H9 (cell line): ENCODE measurements around the gene MCM7. TPM values are rescaled to one million over a fixed set of nuclear protein-coding genes. Genes with fewer than 3 reads are reported as not detected.

Source experiments
- DNase-seq: peaks from one replicate; pipeline ENCODE4 v3.0.0-alpha.2; 2017
- H2AFZ ChIP-seq: one replicate; pipeline ENCODE4 v1.6.1; 2013; ENCODE audit warnings: mild to moderate bottlenecking, low read length, control low read depth, moderate library complexity
- H2AK5ac ChIP-seq: 2 replicates; pipeline ENCODE4 v1.6.1; 2013; ENCODE audit warnings: low read length, control low read depth, mixed read lengths; ENCODE audit not compliant: insufficient read length
- H2BK120ac ChIP-seq: one replicate; pipeline ENCODE4 v1.6.1; 2013; ENCODE audit warnings: low read depth, mild to moderate bottlenecking, low read length, control low read depth, inconsistent platforms; ENCODE audit not compliant: poor library complexity, severe bottlenecking
- H2BK12ac ChIP-seq: 2 replicates; pipeline ENCODE4 v1.6.1; 2013; ENCODE audit warnings: low read length, control low read depth, mixed read lengths, low read depth; ENCODE audit not compliant: insufficient read length
- H2BK15ac ChIP-seq: 2 replicates; pipeline ENCODE4 v1.6.1; 2013; ENCODE audit warnings: low read depth, low read length, control low read depth
- H2BK20ac ChIP-seq: one replicate; pipeline ENCODE4 v1.6.1; 2013; ENCODE audit warnings: low read depth, mild to moderate bottlenecking, low read length, control low read depth, inconsistent platforms; ENCODE audit not compliant: poor library complexity, severe bottlenecking
- H2BK5ac ChIP-seq: 2 replicates; pipeline ENCODE4 v1.6.1; 2013; ENCODE audit warnings: low read length, control low read depth, mixed read lengths; ENCODE audit not compliant: insufficient read length
- H3K14ac ChIP-seq: 2 replicates; pipeline ENCODE4 v1.6.1; 2013; ENCODE audit warnings: low read length, control low read depth; ENCODE audit not compliant: insufficient read depth
- H3K18ac ChIP-seq: 2 replicates; pipeline ENCODE4 v1.6.1; 2013; ENCODE audit warnings: low read depth, mild to moderate bottlenecking, mixed read lengths, low read length, control low read depth; ENCODE audit not compliant: insufficient read length
- H3K23ac ChIP-seq: 2 replicates; pipeline ENCODE4 v1.6.1; 2013; ENCODE audit warnings: low read length, control low read depth, mixed read lengths, low read depth; ENCODE audit not compliant: insufficient read length
- H3K23me2 ChIP-seq: 2 replicates; pipeline ENCODE4 v1.6.1; 2013; ENCODE audit warnings: low read depth, mild to moderate bottlenecking, mixed read lengths, low read length, control low read depth; ENCODE audit not compliant: insufficient read length, poor library complexity, severe bottlenecking
- H3K27ac ChIP-seq: 2 replicates; pipeline ENCODE4 v1.5.1; 2013; ENCODE audit warnings: low read length, control low read depth, mixed read lengths, low read depth; ENCODE audit not compliant: insufficient read length
- H3K27me3 ChIP-seq: 2 replicates; pipeline ENCODE4 v1.6.1; 2013; ENCODE audit warnings: low read length, control low read depth, inconsistent platforms; ENCODE audit not compliant: insufficient read depth
- H3K4ac ChIP-seq: 2 replicates; pipeline ENCODE4 v1.6.1; 2013; ENCODE audit warnings: low read depth, mild to moderate bottlenecking, control low read depth, inconsistent platforms, low read length, moderate library complexity
- H3K4me1 ChIP-seq: 2 replicates; pipeline ENCODE4 v1.6.1; 2013; ENCODE audit warnings: low read length, control low read depth, inconsistent platforms; ENCODE audit not compliant: insufficient read depth
- H3K4me2 ChIP-seq: 2 replicates; pipeline ENCODE4 v1.6.1; 2013; ENCODE audit warnings: low read length, control low read depth, mixed read lengths; ENCODE audit not compliant: insufficient read length, insufficient read depth
- H3K56ac ChIP-seq: 2 replicates; pipeline ENCODE4 v1.6.1; 2013; ENCODE audit warnings: low read depth, mild to moderate bottlenecking, mixed read lengths, low read length, control low read depth; ENCODE audit not compliant: insufficient read length
- H3K79me1 ChIP-seq: 2 replicates; pipeline ENCODE4 v1.6.1; 2013; ENCODE audit warnings: low read depth, mild to moderate bottlenecking, moderate library complexity, low read length, control low read depth, inconsistent platforms; ENCODE audit not compliant: insufficient read depth, poor library complexity, severe bottlenecking
- H3K79me2 ChIP-seq: 2 replicates; pipeline ENCODE4 v1.6.1; 2013; ENCODE audit warnings: low read length, control low read depth, inconsistent platforms; ENCODE audit not compliant: insufficient read depth
- H3K9ac ChIP-seq: 2 replicates; pipeline ENCODE4 v1.6.1; 2013; ENCODE audit warnings: low read length, control low read depth, mixed read lengths; ENCODE audit not compliant: insufficient read length; ENCODE audit errors: extremely low read depth
- H3K9me3 ChIP-seq: one replicate; pipeline ENCODE4 v1.6.1; 2013; ENCODE audit warnings: low read depth, low read length, inconsistent platforms; ENCODE audit not compliant: control insufficient read depth
- H3T11ph ChIP-seq: one replicate; pipeline ENCODE4 v1.6.1; 2013; ENCODE audit warnings: mild to moderate bottlenecking, low read length, control low read depth, inconsistent platforms
- H4K20me1 ChIP-seq: one replicate; pipeline ENCODE4 v1.6.1; 2013; ENCODE audit not compliant: control insufficient read depth, insufficient read length, insufficient read depth
- H4K5ac ChIP-seq: 2 replicates; pipeline ENCODE4 v1.6.1; 2013; ENCODE audit warnings: low read depth, mild to moderate bottlenecking, mixed read lengths, low read length, control low read depth; ENCODE audit not compliant: insufficient read length
- H4K8ac ChIP-seq: replicated peaks from 2 replicates; pipeline ENCODE4 v1.6.1; 2013; ENCODE audit warnings: low read length, control low read depth, mixed read lengths, low read depth; ENCODE audit not compliant: insufficient read length
- H4K91ac ChIP-seq: 2 replicates; pipeline ENCODE4 v1.6.1; 2013; ENCODE audit warnings: low read depth, mild to moderate bottlenecking, moderate library complexity, mixed read lengths, low read length, control low read depth; ENCODE audit not compliant: insufficient read length
- H3K27ac Mint-ChIP-seq, 3 experiments: 2 replicates in 2 of 3; 3 replicates in 1 of 3; pipeline ENCODE4 v1.8.0; 2020 to 2021; ENCODE audit warnings: mixed read lengths in 3 of 3, mild to moderate bottlenecking in 1 of 3, moderate library complexity in 1 of 3
- H3K27me3 Mint-ChIP-seq: 2 replicates; pipeline ENCODE4 v1.8.0; 2021; ENCODE audit warnings: low read depth, mild to moderate bottlenecking, moderate library complexity, mixed read lengths
- H3K36me3 Mint-ChIP-seq, 3 experiments: 2 replicates in 2 of 3; 3 replicates in 1 of 3; pipeline ENCODE4 v1.8.0; 2020 to 2021; ENCODE audit warnings: low read depth in 3 of 3, mixed read lengths in 3 of 3; ENCODE audit not compliant: insufficient read depth in 1 of 3
- H3K4me1 Mint-ChIP-seq, 2 experiments: 2 replicates each; pipeline ENCODE4 v1.8.0; 2020; ENCODE audit warnings: mixed read lengths in 2 of 2
- H3K4me3 Mint-ChIP-seq, 2 experiments: 2 replicates in 1 of 2; 3 replicates in 1 of 2; pipeline ENCODE4 v1.8.0; 2020 to 2021; ENCODE audit warnings: mild to moderate bottlenecking in 2 of 2, mixed read lengths in 2 of 2, moderate library complexity in 1 of 2
- H3K9me3 Mint-ChIP-seq, 2 experiments: 2 replicates in 1 of 2; 3 replicates in 1 of 2; pipeline ENCODE4 v1.8.0; 2020; ENCODE audit warnings: mild to moderate bottlenecking in 2 of 2, mixed read lengths in 2 of 2, moderate library complexity in 1 of 2
- WGBS: extraction: QIAGEN DNeasy Blood & Tissue Kit; methylation state at CpG from one replicate; pipeline ENCODE4 v1.1.7; 2013; ENCODE audit warnings: missing lambda C conversion rate, low lambda C conversion rate, mixed read lengths; ENCODE audit not compliant: insufficient read length; ENCODE audit errors: extremely low coverage; 5-methylcytosine and 5-hydroxymethylcytosine counted together
- total RNA-seq: library from RNA; stranded (reverse); gene quantifications from 2 replicates; pipeline ENCODE4 v1.2.1, GENCODE V29; 2021
- TF ChIP-seq, protein P1 (sequence below): fragments of 200-600 bp; sonication (generic); conservative IDR thresholded peaks from 3 replicates; pipeline ENCODE4 v1.8.0; 2021; ENCODE audit warnings: antibody characterized with exemption, mild to moderate bottlenecking

The MCM7 gene
- total RNA-seq, 1 experiment from 2014 or later = 390 TPM

DNA sequence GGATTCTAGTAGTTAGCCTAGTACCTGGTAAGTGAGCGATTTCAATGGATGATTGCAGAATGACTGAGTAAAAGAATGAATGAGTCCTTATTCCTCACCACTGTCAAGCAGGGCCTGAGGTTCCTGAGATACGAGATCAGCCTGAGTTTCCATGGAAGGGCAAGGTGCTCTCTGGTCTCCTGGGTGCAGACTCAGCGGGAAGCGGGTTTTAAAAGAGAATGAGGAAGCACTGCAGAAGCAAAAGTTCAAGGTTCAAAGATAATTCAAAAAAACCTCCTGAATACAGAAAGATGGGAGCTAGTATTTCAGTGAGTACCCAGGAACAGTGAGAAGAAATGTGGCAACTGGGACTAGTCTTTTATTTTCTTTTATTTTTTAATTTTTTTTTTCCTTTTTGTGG, 24.0 kb downstream of the MCM7 start:
- Mint-ChIP-seq H3K9me3 (peaks cover 48 to 73% of the 10 kb centered on the region in 2 experiments), H3K27me3 (no peaks in the 10 kb centered on the region), H3K4me3 (no peak overlapping the region), H3K36me3 (peaks cover 84 to 86% (median 86%) of the 10 kb centered on the region in 3 experiments), H3K27ac (0 out of 7 replicates have a peak overlapping the region, but pooled peaks of 1 of the 3 experiments have one; percentile 43), H3K4me1 (peaks cover 7 to 14% of the 10 kb centered on the region in 2 experiments)
- Histone ChIP-seq H3K4me1 (peaks cover 3% of the 10 kb centered on the region; the same call in 1 of the 2 replicates), H3K4me2 (no peak overlapping the region), H3K27me3 (no peaks in the 10 kb centered on the region), H3K14ac (no peak overlapping the region), H2AFZ (no peak overlapping the region), H4K5ac (no peak overlapping the region), H2AK5ac (no peak overlapping the region), H3K18ac (no peak overlapping the region), H4K91ac (no peak overlapping the region), H2BK15ac (no peak overlapping the region), H3K9ac (no peak overlapping the region), H3K27ac (no peak overlapping the region), H3K79me1 (no peaks in the 10 kb centered on the region), H2BK5ac (no peak overlapping the region), H3K23ac (no peak overlapping the region), H3K79me2 (peaks cover 32% of the 10 kb centered on the region), H3K23me2 (peaks cover 6% of the 10 kb centered on the region), H4K20me1 (no peaks in the 10 kb centered on the region), H3K4ac (no peak overlapping the region), H3K56ac (no peak overlapping the region), H2BK20ac (no peak overlapping the region), H2BK120ac (no peak overlapping the region), H3T11ph (no peak overlapping the region), H4K8ac (no peak overlapping the region), H3K9me3 (peaks cover 34% of the 10 kb centered on the region), H2BK12ac (no peak overlapping the region)
- no peak for DNase-seq
- TF ChIP-seq, protein P1, sequence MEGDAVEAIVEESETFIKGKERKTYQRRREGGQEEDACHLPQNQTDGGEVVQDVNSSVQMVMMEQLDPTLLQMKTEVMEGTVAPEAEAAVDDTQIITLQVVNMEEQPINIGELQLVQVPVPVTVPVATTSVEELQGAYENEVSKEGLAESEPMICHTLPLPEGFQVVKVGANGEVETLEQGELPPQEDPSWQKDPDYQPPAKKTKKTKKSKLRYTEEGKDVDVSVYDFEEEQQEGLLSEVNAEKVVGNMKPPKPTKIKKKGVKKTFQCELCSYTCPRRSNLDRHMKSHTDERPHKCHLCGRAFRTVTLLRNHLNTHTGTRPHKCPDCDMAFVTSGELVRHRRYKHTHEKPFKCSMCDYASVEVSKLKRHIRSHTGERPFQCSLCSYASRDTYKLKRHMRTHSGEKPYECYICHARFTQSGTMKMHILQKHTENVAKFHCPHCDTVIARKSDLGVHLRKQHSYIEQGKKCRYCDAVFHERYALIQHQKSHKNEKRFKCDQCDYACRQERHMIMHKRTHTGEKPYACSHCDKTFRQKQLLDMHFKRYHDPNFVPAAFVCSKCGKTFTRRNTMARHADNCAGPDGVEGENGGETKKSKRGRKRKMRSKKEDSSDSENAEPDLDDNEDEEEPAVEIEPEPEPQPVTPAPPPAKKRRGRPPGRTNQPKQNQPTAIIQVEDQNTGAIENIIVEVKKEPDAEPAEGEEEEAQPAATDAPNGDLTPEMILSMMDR = no peak
- WGBS = no CpG with 5 or more reads among the region's 4 CpGs
